ENCODE data around the gene MTMR1.

The MTMR1 gene

GRCh38 chrX:150692831-150693724 lies at the start of gene MTMR1:
Gene MTMR1 (plus strand): TSS chrX:150693396. CDS start chrX:150693531, 135 bp downstream.
- in situ Hi-C loops (cut with MboI; ENCODE audit: low sequenced_read_pairs) = no loop called here

GRCh38 chrX:150643958-150644357 lies 49.2 kb upstream of the MTMR1 start:
- in situ Hi-C loops (cut with MboI; ENCODE audit: low sequenced_read_pairs) = no loop called here

GRCh38 chrX:150644422-150644821 lies 48.8 kb upstream of the MTMR1 start:
- in situ Hi-C loops (cut with MboI; ENCODE audit: low sequenced_read_pairs) = no loop called here

GRCh38 chrX:150647331-150647730 lies 45.9 kb upstream of the MTMR1 start:
- in situ Hi-C loops (cut with MboI; ENCODE audit: low sequenced_read_pairs) = no loop called here

- in situ Hi-C loops (cut with MboI; ENCODE audit: low sequenced_read_pairs) = no loop called here
Measured at GRCh38 chrX:150648296-150648940, 44.8 kb upstream of the MTMR1 start.

- in situ Hi-C loops (cut with MboI; ENCODE audit: low sequenced_read_pairs) = no loop called here
Measured at GRCh38 chrX:150649096-150649870, 43.9 kb upstream of the MTMR1 start.

- in situ Hi-C loops (cut with MboI; ENCODE audit: low sequenced_read_pairs) = no loop called here
Measured at GRCh38 chrX:150651906-150652305, 41.3 kb upstream of the MTMR1 start.

- in situ Hi-C loops (cut with MboI; ENCODE audit: low sequenced_read_pairs) = no loop called here
Measured at GRCh38 chrX:150655788-150656187, 37.4 kb upstream of the MTMR1 start.

GRCh38 chrX:150663073-150663472 lies 30.1 kb upstream of the MTMR1 start:
- in situ Hi-C loops (cut with MboI; ENCODE audit: low sequenced_read_pairs) = no loop called here

- in situ Hi-C loops (cut with MboI; ENCODE audit: low sequenced_read_pairs) = no loop called here
Measured at GRCh38 chrX:150664290-150664689, 28.9 kb upstream of the MTMR1 start.

- in situ Hi-C loops (cut with MboI; ENCODE audit: low sequenced_read_pairs) = no loop called here
Measured at GRCh38 chrX:150676221-150676620, 17.0 kb upstream of the MTMR1 start.

GRCh38 chrX:150680974-150681373 lies 12.2 kb upstream of the MTMR1 start:
- in situ Hi-C loops (cut with MboI; ENCODE audit: low sequenced_read_pairs) = no loop called here

- in situ Hi-C loops (cut with MboI; ENCODE audit: low sequenced_read_pairs) = no loop called here
Measured at GRCh38 chrX:150683112-150683511, 10.1 kb upstream of the MTMR1 start.

- in situ Hi-C loops (cut with MboI; ENCODE audit: low sequenced_read_pairs) = no loop called here
Measured at GRCh38 chrX:150683536-150684146, 9.6 kb upstream of the MTMR1 start.

GRCh38 chrX:150688911-150689451 lies 4.2 kb upstream of the MTMR1 start:
- in situ Hi-C loops (cut with MboI; ENCODE audit: low sequenced_read_pairs) = no loop called here

- in situ Hi-C loops (cut with MboI; ENCODE audit: low sequenced_read_pairs) = no loop called here
Measured at GRCh38 chrX:150690126-150690525, 3.1 kb upstream of the MTMR1 start.

GRCh38 chrX:150692296-150692695 lies 900 bp upstream of the MTMR1 start:
- in situ Hi-C loops (cut with MboI; ENCODE audit: low sequenced_read_pairs) = no loop called here

- in situ Hi-C loops (cut with MboI; ENCODE audit: low sequenced_read_pairs) = no loop called here
Measured at GRCh38 chrX:150693725-150694574, 754 bp downstream of the MTMR1 start.

- in situ Hi-C loops (cut with MboI; ENCODE audit: low sequenced_read_pairs) = no loop called here
Measured at GRCh38 chrX:150694738-150695410, 1.7 kb downstream of the MTMR1 start.
